HFF-Myc (cell line): ENCODE results near the gene SASH1.

ENCODE experiments used
- DNase-seq: peaks from one replicate; pipeline ENCODE4 v3.0.0-alpha.2; 2011; ENCODE audit warnings: low read depth; ENCODE audit errors: extremely low read depth
- H3K4me3 ChIP-seq: replicated peaks from 2 replicates; pipeline ENCODE4 v1.5.1; 2011; ENCODE audit warnings: low read depth, mild to moderate bottlenecking, control low read depth, low read length
- CTCF ChIP-seq: IDR thresholded peaks from 2 replicates; pipeline ENCODE4 v1.5.1; 2012; ENCODE audit warnings: mild to moderate bottlenecking, low read depth, low read length, control low read depth; ENCODE audit errors: missing control alignments

The SASH1 gene

GRCh38 chr6:148342350-148343046, at the start of gene SASH1:
Gene SASH1 (plus strand): TSS chr6:148342838. CDS start chr6:148343068, 230 bp downstream.
- H3K4me3 ChIP-seq = peak within 1 kb of the TSS; percentile 65
- no peak for TF ChIP-seq CTCF
- no peak for DNase-seq

GRCh38 chr6:148293181-148293995, 49.2 kb upstream of the SASH1 start:
- DNase-seq = no peak
- no peak for TF ChIP-seq CTCF
- H3K4me3 ChIP-seq = no peak overlapping the region

- H3K4me3 ChIP-seq = no peak overlapping the region
- no peak for TF ChIP-seq CTCF
- DNase-seq = no peak
These were observed 48.6 kb upstream of the SASH1 start for GRCh38 chr6:148294059-148294458.

- TF ChIP-seq CTCF = no peak
- H3K4me3 ChIP-seq = no peak overlapping the region
- DNase-seq = no peak
These were observed 47.3 kb upstream of the SASH1 start for GRCh38 chr6:148295261-148295887.

- no peak for DNase-seq
- no peak for TF ChIP-seq CTCF
- no peak overlapping the region for H3K4me3 ChIP-seq
These were observed 45.9 kb upstream of the SASH1 start for GRCh38 chr6:148296771-148297170.

- no peak for DNase-seq
- H3K4me3 ChIP-seq = no peak overlapping the region
- no peak for TF ChIP-seq CTCF
These were observed 44.0 kb upstream of the SASH1 start for GRCh38 chr6:148298683-148299082.
